Stimulated activated CD4-positive, alpha-beta T cell treated with anti-CD3 and anti-CD28 coated beads, Interleukin-12 subunit alpha, Interleukin-12 subunit beta, amount 100 ng/mL, for 48 hours (primary cell): Measurements from ENCODE around the gene OR2A1.
"Not testable (repeated sequence)": the region's sequence is repeated elsewhere in the genome, so short reads cannot be mapped to it uniquely, and the experiment has no call there.

ENCODE experiments used
- DNase-seq, 3 donors: peaks; one replicate each; pipeline ENCODE4 v3.0.0-alpha.2; 2020; ENCODE audit warnings: low read depth in 2 of 3, low spot score in 1 of 3

OR2A1 gene

DNA sequence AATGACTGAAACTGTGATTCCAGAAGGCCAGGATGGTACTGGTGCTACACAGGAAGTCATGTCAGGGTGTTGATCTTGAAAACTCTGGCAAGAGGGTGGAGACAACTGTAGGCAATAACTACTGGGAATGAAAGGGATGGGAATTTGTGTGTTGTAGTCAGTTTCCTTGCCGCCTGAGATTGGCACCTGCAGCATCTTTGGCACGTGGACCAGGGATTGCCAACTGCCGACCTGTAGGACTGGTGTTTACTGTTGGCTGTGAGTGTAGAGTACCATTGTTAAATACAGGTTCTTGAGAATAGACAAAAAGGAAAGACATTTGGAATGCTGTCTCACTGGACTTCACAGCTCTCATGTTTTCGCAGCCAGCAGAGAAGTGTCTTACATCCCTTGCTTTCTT, 11.1 kb downstream of the OR2A1 start:
- DNase-seq: not testable (repeated sequence)

DNA sequence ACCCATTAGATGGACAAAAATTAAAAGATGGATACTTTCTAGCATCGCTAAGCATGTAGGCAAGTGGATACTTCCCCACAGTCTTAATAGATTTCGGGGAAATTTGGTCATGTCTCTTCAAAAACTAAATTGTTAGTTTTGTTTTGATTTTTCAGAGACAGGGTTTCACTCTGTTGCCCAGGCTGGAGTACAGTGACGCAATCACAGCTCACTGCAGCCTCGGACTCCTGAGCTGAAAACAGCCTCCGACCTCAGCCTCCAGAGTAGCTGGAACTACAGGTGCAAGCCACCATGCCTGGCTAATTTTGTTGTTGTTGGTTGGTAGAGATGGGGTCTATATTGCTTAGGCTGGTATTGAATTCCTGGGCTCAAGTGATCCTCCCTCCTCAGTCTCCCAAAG, 13.6 kb downstream of the OR2A1 start:
- not testable (repeated sequence) for DNase-seq

DNA sequence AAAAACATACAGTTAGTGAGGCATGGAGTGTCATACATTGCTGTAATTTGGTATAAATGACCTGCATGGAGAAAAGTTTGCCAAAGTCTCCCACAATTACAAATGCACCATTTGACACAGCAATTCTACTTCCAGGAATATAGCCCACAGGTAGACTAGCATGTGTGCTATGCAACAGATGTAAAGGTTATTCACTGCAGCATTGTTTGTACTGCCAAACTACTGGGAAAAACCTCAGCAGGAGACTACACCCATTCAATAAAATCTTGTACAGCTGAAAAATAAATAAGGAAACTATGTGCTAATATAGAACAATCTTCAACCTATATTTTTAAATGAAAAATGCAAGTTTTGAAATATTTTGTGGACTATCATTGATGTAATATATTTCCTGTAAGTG, 17.8 kb downstream of the OR2A1 start:
- DNase-seq: not testable (repeated sequence)

DNA sequence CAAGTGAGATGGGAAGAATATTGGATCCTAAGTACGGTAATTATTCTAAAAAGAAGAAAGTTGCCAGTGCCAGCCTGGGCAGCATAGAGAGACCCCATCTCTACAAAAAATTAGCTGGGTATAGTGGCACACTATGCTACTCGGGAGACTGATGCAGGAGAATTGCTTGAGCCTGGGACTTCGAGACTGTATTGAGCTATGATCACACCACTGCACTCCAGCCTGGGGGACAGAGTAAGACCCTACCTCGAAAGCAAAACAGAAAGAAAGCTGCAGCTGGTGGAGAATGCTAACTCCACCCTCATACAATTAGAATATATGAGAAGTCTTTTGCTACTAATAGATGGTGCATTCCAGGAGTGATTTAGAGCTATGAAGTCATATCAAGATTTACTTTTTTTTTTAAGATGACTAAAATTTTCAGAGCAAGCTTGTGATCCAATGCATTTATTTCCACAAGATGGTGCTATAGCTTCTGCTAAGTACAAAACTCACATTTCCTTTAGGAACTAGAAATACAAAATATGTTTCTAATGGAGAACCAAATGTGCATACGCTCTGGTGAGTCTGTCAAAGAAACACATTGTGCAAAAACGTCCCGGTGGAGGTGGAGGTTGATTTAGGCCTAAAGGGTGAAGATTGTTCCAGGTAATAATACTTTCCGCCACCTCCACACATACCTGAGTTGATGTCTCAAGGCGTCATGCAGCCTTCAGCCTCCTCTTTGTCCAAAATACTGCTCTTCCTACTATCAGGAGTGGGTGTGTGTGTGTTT, 19.2 kb downstream of the OR2A1 start:
- DNase-seq: not testable (repeated sequence)

DNA sequence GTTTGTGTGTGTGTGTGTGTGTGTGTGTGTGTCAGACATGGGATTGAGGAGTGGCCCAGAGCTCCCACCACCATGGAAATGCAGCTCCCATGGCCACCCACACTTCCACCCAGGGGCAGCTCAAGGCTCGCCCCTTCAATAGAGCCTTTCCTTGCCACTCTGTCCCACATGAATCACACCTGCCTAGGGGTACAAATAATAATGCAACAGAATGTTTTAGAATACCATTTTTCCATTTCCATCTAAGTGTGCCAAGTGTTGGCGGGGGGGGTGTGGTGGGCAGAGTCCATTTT, 19.7 kb downstream of the OR2A1 start:
- DNase-seq: not testable (repeated sequence)

DNA sequence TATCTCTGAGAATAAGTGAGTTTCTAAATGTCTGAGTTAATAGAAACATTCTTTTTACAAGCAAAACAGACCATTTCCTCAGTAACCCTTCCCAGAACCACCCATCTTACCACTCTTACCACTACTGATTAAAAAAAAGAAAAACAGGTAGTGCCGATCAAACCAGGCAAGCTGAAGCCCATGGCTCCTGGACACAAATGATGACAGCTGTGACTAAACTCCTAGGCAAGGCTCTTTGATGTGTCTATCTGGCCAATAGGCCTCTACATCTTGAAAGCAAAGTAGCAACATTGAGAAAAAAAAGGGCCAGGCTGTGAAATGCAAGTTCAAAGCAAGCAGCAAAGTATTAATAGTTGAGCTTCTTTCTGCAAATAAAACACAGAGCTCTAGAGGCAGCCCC, 36.4 kb downstream of the OR2A1 start:
- not testable (repeated sequence) for DNase-seq

DNA sequence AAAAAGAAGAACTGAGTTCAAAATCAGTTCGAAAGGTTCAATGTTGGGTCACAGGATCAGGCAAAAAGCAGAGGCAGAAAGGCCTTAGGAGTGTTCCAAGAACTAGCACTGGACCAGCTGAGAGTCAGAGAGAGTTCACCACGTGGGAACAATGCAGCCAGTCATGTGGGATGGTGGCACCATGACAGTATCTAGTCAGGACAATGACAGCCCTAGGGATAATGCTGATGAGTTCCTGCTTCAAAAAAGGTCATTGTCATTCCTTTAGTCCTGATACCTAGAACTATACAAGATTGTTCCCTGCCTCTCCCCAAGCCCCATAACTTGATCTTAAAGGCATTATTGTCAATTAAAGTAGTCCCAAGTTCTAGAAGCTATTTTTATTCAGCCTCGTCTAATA, 39.4 kb downstream of the OR2A1 start:
- not testable (repeated sequence) for DNase-seq

DNA sequence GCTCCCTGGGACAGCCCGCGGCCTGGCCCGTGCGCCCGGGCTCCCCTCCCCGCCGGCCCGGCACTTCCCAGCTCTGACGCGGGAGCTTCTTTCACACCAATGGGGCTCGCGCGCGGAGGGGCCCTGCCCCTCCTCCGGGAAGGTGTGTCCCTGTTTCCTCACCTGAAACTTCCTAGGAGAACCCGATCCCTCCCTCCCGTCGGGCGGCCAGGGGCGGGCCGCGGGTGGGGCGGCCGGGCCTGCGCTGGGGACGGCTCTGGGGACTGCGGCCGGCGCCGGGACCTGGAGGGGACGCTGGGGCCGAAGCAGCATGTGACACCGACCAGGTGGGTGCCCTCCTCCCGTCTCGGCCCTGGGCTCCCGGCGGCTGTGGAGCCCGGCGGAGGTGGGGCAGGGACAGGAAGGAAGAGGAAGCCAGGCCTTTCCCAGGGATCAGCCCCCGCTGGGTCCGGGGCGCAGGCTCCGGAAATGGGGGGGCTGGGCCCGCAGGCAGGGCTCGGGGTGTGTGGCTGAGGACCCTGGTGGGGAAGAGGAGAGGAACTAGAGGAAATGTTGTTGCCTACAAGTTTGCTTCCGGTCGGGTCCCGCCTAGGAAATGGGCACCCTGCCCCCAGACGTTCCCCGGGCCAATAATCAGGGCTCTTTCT, 43.1 kb downstream of the OR2A1 start, which contains the start of gene ARHGEF5:
ARHGEF5 (plus strand) TSS at position 227 of the 647 bp plus-strand sequence. CDS start 7,268 bp downstream, outside the sequence.
- not testable (repeated sequence) for DNase-seq

DNA sequence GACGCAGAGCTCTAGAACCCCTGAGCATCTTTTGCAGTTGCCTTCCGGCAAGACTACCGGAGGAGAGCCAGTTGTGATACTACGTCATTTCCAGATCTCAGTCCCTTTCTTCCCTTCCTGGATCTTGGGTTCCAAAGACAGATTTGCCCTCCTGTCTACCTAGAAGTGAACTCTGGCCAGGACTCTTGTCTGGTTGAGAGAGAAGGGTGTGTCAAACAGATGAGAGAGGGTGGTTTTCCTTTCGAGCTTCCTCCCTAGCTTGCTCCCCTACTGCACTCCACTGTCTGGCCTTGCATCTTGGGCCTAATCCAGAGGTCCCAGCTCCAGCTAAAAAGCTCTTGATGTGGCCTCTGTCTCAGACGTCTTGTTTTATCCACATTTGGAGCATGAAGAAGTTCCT, 44.0 kb downstream of the OR2A1 start:
- not testable (repeated sequence) for DNase-seq

DNA sequence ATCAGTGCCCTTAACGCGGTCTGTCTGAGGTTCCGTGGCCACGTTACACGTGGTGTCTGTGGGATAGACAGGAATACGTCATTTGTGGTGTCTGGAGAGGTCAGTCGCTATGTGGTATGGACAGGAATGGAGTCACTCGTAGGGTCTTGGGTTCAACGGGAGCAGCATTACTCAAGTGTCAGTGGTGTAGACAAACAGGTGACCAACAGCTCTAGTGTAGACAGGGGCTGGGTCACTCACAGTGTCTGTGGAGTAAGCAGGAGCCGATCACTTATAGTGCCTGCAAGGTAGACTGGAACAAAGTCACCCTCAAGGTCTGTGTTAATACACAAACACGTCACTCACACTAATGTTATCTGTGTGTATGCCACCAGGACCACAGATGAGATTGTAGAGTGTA, 44.6 kb downstream of the OR2A1 start:
- not testable (repeated sequence) for DNase-seq

DNA sequence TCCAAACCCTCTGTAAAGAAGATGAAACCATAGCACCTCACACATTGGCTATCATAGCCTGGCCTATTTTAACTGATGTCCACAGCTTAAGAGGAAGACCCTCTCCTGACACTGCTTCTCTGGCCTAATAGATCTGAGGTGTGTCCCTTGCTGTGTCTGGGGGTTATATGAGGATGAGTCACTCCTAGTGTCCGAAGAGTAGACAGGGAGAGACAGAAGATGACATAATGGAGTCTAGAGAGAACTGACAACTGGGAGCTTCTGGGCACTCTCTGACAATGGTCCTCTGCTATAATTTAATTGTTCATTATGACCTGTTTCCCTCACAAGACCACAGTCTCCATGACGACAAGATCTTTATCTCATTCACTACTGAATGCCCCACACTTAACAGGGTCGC, 49.8 kb downstream of the OR2A1 start:
- not testable (repeated sequence) for DNase-seq

DNA sequence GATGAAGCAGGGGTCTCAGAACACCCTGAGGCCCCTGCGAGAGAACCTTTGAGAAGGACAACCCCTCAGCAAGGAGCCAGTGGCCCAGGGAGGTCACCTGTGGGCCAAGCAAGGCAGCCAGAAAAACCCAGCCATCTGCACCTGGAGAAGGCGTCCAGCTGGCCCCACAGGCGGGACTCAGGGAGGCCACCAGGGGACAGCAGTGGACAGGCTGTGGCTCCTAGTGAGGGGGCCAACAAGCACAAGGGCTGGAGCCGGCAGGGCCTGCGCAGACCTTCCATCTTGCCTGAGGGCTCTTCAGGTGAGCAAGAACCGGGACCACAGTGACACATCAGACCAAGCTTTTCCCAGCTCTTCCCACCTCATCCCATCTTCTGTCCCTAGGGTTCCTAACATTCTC, 53.3 kb downstream of the OR2A1 start:
- DNase-seq: not testable (repeated sequence)

DNA sequence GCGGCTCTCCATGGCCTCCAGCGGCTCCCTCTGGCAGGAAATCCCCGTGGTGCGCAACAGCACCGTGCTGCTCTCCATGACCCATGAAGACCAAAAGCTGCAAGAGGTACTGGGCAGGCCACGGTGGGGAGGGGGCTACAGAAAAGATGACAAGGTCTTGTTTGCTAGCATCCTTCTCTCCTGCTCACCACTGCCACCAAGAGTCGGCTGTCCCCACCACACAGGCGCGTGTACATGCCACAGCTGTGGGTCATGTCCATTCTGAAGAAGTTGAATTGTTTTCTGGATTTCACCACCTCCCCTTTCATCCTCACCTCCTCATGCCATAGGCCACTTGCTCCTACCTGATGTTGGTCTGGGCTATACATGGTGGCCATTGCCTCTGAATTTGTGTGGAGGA, 55.0 kb downstream of the OR2A1 start:
- not testable (repeated sequence) for DNase-seq

DNA sequence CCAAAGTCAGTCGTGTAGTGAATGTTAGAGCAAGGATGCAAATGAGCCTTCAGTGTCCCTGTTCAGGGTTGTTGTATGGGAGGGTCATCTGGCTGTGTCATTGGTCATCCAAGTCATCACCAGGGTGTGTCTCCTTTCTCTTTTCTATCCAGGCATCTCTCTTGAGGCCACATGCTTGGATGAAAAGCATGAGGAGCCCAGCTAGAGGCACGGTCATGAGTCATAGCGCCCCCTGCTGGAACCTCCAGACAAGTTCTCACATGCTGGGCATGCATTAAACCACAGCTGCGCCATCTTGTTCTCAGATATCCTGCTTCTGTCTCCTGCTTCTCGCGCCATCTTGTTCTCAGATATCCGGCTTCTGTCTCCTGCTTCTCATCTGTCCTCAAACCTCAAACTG, 57.0 kb downstream of the OR2A1 start:
- not testable (repeated sequence) for DNase-seq
